Endothelial cell of umbilical vein (primary cell): ENCODE data around the gene HUWE1. TPM values are rescaled to one million over a fixed set of nuclear protein-coding genes. Genes with fewer than 3 reads are reported as not detected.

Experiments used
- BruUV-seq: library from RNA; stranded (reverse); fragments of 400-500 nt; replicated peaks from 2 replicates; lab custom pipeline; 2021; lab: Mats Ljungman, UMichigan
- CTCF ChIA-PET: fragments of 300-600, 350-600 bp; sonication (Branson Sonifier 250); formaldehyde crosslinking; loops from one replicate; lab custom pipeline; 2021; ENCODE audit warnings: antibody characterized with exemption, inconsistent platforms; lab: Charles Lee
- POLR2A ChIA-PET: fragments of 300-600, 350-600 bp; sonication (Branson Sonifier 250); formaldehyde crosslinking; loops from one replicate; lab custom pipeline; 2021; ENCODE audit warnings: antibody characterized with exemption, inconsistent platforms; lab: Charles Lee
- DNase-seq: peaks from one replicate; pipeline ENCODE4 v3.0.0-alpha.2; 2011; ENCODE audit warnings: low read depth, low spot score
- FAIRE-seq: peaks from 2 replicates; lab custom pipeline; 2011; peaks lifted over from hg19 to GRCh38; lab: Jason Lieb, UNC
- H2AFZ ChIP-seq: 2 replicates; pipeline ENCODE4 v1.6.0; 2012; ENCODE audit warnings: low read depth, low read length, control low read depth, inconsistent platforms
- H3K27ac ChIP-seq: 2 replicates; pipeline ENCODE4 v1.5.1; 2011; ENCODE audit warnings: low read depth, mild to moderate bottlenecking, control low read depth, low read length, moderate library complexity; ENCODE audit not compliant: insufficient read depth
- H3K27me3 ChIP-seq, 2 experiments: 2 replicates each; pipeline versions ENCODE4 v1.6.0 to v1.6.1; 2011; ENCODE audit warnings: low read length in 2 of 2, mixed read lengths in 1 of 2; ENCODE audit not compliant: control insufficient read depth in 2 of 2, insufficient read depth in 2 of 2
- H3K36me3 ChIP-seq, 2 experiments: 2 replicates in 1 of 2; 3 replicates in 1 of 2; pipeline ENCODE4 v1.5.1; 2011; ENCODE audit warnings: low read length in 2 of 2, mild to moderate bottlenecking in 1 of 2, moderate library complexity in 1 of 2; ENCODE audit not compliant: control insufficient read depth in 2 of 2, insufficient read depth in 2 of 2; ENCODE audit errors: extremely low read depth in 1 of 2
- H3K4me1 ChIP-seq: 3 replicates; pipeline ENCODE4 v1.5.1; 2011; ENCODE audit warnings: mild to moderate bottlenecking, low read length; ENCODE audit not compliant: control insufficient read depth, insufficient read depth; ENCODE audit errors: extremely low read depth
- H3K4me2 ChIP-seq: 2 replicates; pipeline ENCODE4 v1.6.1; 2011; ENCODE audit warnings: low read length, control low read depth, mixed read lengths; ENCODE audit not compliant: insufficient read depth
- H3K4me3 ChIP-seq, 3 experiments: fragments of 200-600 bp in 1 of 3; sonication (generic), shearing (Covaris generic) in 1 of 3; replicated peaks in 1 of 3; 2 replicates each; pipeline ENCODE4 v1.5.1; 2011 to 2016; ENCODE audit warnings: control low read depth in 3 of 3, low read length in 3 of 3, mild to moderate bottlenecking in 2 of 3, inconsistent platforms in 1 of 3, low read depth in 1 of 3, moderate library complexity in 1 of 3; ENCODE audit not compliant: insufficient read depth in 1 of 3
- H3K79me2 ChIP-seq: 2 replicates; pipeline ENCODE4 v1.6.0; 2012; ENCODE audit warnings: low read length, inconsistent platforms; ENCODE audit not compliant: control insufficient read depth, insufficient read depth
- H3K9ac ChIP-seq: replicated peaks from 2 replicates; pipeline ENCODE3; 2011; ENCODE audit warnings: low read length, control low read depth; ENCODE audit not compliant: insufficient read depth; ENCODE audit errors: extremely low read depth
- H3K9me1 ChIP-seq: replicated peaks from 3 replicates; pipeline ENCODE4 v1.6.0; 2011; ENCODE audit warnings: mild to moderate bottlenecking, low read length; ENCODE audit not compliant: control insufficient read depth, insufficient read depth; ENCODE audit errors: extremely low read depth
- H3K9me3 ChIP-seq: replicated peaks from 2 replicates; pipeline ENCODE4 v1.5.1; 2012; ENCODE audit warnings: low read length, inconsistent platforms; ENCODE audit not compliant: control insufficient read depth, insufficient read depth
- H4K20me1 ChIP-seq: replicated peaks from 2 replicates; pipeline ENCODE3; 2011; ENCODE audit warnings: mild to moderate bottlenecking, low read length; ENCODE audit not compliant: control insufficient read depth, insufficient read depth; ENCODE audit errors: extremely low read depth
- EZH2 ChIP-seq: IDR thresholded peaks from 2 replicates; pipeline ENCODE4 v1.6.1; 2012; ENCODE audit warnings: borderline replicate concordance, low read depth, mild to moderate bottlenecking, moderate library complexity, low read length, inconsistent platforms; ENCODE audit not compliant: severe bottlenecking
- FOS ChIP-seq: IDR thresholded peaks from 2 replicates; pipeline ENCODE4 v1.6.1; 2011; ENCODE audit warnings: mild to moderate bottlenecking, low read length, moderate library complexity, borderline replicate concordance; ENCODE audit not compliant: insufficient read depth
- GATA2 ChIP-seq: IDR thresholded peaks from 2 replicates; pipeline ENCODE4 v1.7.0; 2011; ENCODE audit warnings: low read depth, mild to moderate bottlenecking, moderate library complexity, mixed read lengths, low read length; ENCODE audit not compliant: insufficient read length, insufficient read depth
- JUN ChIP-seq: IDR thresholded peaks from 2 replicates; pipeline ENCODE4 v1.6.1; 2011; ENCODE audit warnings: borderline replicate concordance, low read depth; ENCODE audit not compliant: insufficient read length, insufficient read depth
- MAX ChIP-seq: IDR thresholded peaks from 2 replicates; pipeline ENCODE4 v1.6.1; 2011; ENCODE audit not compliant: insufficient read depth, insufficient read length
- MYC ChIP-seq: IDR thresholded peaks from one replicate; pipeline ENCODE4 v1.6.1; 2011; ENCODE audit warnings: mild to moderate bottlenecking, low read depth, low read length
- POLR2A ChIP-seq: IDR thresholded peaks from 2 replicates; pipeline ENCODE4 v1.6.1; 2012; ENCODE audit warnings: low read depth, mild to moderate bottlenecking, control low read depth, low read length
- POLR2AphosphoS5 ChIP-seq: IDR thresholded peaks from 2 replicates; pipeline ENCODE4 v1.6.1; 2012; ENCODE audit warnings: low read depth, mild to moderate bottlenecking, control low read depth, low read length, moderate library complexity; ENCODE audit not compliant: insufficient read depth
- dilution Hi-C: fragments of 300-500 bp; cut with MboI; formaldehyde crosslinking; loops from one replicate; pipeline ENCODE4 v1.15.0; 2019; ENCODE audit warnings: low sequenced_read_pairs; ENCODE audit not compliant: extremely low pct_ligation_motif_present
- intact Hi-C: fragments of 100-400 bp; cut with micrococcal nuclease; formaldehyde crosslinking; loops from one replicate; pipeline ENCODE4 v1.10.0; 2022
- polyA plus RNA-seq, 4 experiments: library from polyadenylated mRNA; depleted of rRNA in 3 of 4; stranded (reverse) in 3 of 4; unstranded in 1 of 4; fragments of >200 nt; gene quantifications; 2 replicates each; pipeline versions ENCODE4 v1.2.1 to v1.2.3, GENCODE V29; 2011 to 2012; ENCODE audit warnings: missing spikeins in 1 of 4
- total RNA-seq: library from RNA; stranded (reverse); gene quantifications from 2 replicates; pipeline ENCODE4 v1.2.3, GENCODE V29; 2021
- TF ChIP-seq, protein P1 (sequence below), 2 donors: IDR thresholded peaks; 1 replicate in 1 of 2; 2 replicates in 1 of 2; pipeline ENCODE4 v1.5.1; 2011; ENCODE audit warnings: low read length in 2 of 2, mild to moderate bottlenecking in 2 of 2, moderate library complexity in 2 of 2, control low read depth in 1 of 2, inconsistent platforms in 1 of 2, low read depth in 1 of 2; ENCODE audit not compliant: insufficient read depth in 1 of 2; ENCODE audit errors: extremely low read depth in 1 of 2

Gene HUWE1
- total and polyA plus RNA-seq, 2 donors (not counting 3 experiments of a cell fraction or from before 2014, with no cell fraction given) = 66.6 to 210 TPM

DNA sequence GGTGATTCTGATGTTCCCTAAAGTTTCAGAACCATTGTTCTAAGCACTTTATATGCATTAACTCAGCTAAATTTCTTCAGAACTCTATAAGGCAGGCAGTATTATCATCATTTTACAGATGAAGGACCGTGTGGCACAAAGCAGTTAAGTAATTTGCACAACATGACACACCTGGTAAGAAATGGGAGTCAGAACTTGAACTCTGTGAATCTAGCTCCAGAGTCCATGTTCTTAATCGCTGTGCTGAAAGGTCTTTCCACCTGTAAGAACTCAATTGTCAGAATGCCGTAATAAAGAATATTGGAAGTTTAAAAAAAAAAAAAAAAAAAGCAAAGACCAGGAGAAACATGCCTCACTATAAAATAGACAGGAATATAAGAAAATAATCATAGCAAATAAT, 9.2 kb downstream of the HUWE1 start:
- H3K79me2 ChIP-seq = peaks cover 92% of the 10 kb centered on the region
- ChIA-PET CTCF (no interaction called here), POLR2A (no interaction called here)
- H2AFZ ChIP-seq = no peak overlapping the region
- intact Hi-C loops = no loop called here
- no TSS peak for BruUV-seq
- no peak overlapping the region for H3K4me3 ChIP-seq
- peaks cover 13% of the 10 kb centered on the region for H3K4me1 ChIP-seq
- no peaks in the 10 kb centered on the region for H3K9me3 ChIP-seq
- no peak for TF ChIP-seq JUN
- TF ChIP-seq POLR2AphosphoS5 = no peak
- TF ChIP-seq GATA2 = no peak
- dilution Hi-C loops = no loop called here
- no peak for DNase-seq
- no peak overlapping the region for H3K9ac ChIP-seq
- H4K20me1 ChIP-seq = peaks cover 8% of the 10 kb centered on the region
- H3K9me1 ChIP-seq = no peaks in the 10 kb centered on the region
- peaks cover 5 to 8% of the 10 kb centered on the region in 2 experiments for H3K36me3 ChIP-seq
- no peak overlapping the region for H3K4me2 ChIP-seq
- H3K27me3 ChIP-seq = no peaks in the 10 kb centered on the region
- H3K27ac ChIP-seq = no peak overlapping the region
- FAIRE-seq = no peak

- no peak overlapping the region for H3K4me2 ChIP-seq
- dilution Hi-C loops = no loop called here
- H3K27me3 ChIP-seq = no peaks in the 10 kb centered on the region
- no peaks in the 10 kb centered on the region for H3K9me3 ChIP-seq
- H3K36me3 ChIP-seq = peaks cover 3 to 5% of the 10 kb centered on the region in 2 experiments
- FAIRE-seq (no peak), DNase-seq (no peak)
- TF ChIP-seq POLR2A = no peak
- TF ChIP-seq JUN = no peak
- no peak for TF ChIP-seq EZH2
- no peak for TF ChIP-seq MYC
- TF ChIP-seq FOS = no peak
- TF ChIP-seq, protein P1, sequence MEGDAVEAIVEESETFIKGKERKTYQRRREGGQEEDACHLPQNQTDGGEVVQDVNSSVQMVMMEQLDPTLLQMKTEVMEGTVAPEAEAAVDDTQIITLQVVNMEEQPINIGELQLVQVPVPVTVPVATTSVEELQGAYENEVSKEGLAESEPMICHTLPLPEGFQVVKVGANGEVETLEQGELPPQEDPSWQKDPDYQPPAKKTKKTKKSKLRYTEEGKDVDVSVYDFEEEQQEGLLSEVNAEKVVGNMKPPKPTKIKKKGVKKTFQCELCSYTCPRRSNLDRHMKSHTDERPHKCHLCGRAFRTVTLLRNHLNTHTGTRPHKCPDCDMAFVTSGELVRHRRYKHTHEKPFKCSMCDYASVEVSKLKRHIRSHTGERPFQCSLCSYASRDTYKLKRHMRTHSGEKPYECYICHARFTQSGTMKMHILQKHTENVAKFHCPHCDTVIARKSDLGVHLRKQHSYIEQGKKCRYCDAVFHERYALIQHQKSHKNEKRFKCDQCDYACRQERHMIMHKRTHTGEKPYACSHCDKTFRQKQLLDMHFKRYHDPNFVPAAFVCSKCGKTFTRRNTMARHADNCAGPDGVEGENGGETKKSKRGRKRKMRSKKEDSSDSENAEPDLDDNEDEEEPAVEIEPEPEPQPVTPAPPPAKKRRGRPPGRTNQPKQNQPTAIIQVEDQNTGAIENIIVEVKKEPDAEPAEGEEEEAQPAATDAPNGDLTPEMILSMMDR (IDR thresholded peaks at IDR 0.05; ENCODE audit: extremely low read depth in 1 of 2, insufficient read depth in 1 of 2, low read depth in 1 of 2, low read length in 2 of 2) = no peak
- no peak for TF ChIP-seq MAX
- no peak for TF ChIP-seq POLR2AphosphoS5
- no peak for TF ChIP-seq GATA2
- BruUV-seq = no TSS peak
- no peak overlapping the region for H3K9ac ChIP-seq
- intact Hi-C loops = no loop called here
- CTCF ChIA-PET = interaction anchor here (1.4 kb wide), 1 partner anchor 9 kb away, joined by 5 read pairs; no protein-coding TSS in a partner anchor
- H3K4me3 ChIP-seq = no peak overlapping the region
- H3K9me1 ChIP-seq = no peaks in the 10 kb centered on the region
- no peak overlapping the region for H2AFZ ChIP-seq
- H4K20me1 ChIP-seq = peaks cover 6% of the 10 kb centered on the region
- no peak overlapping the region for H3K27ac ChIP-seq
- H3K79me2 ChIP-seq = peaks cover 84% of the 10 kb centered on the region
- POLR2A ChIA-PET = no interaction called here
- H3K4me1 ChIP-seq = peaks cover 4% of the 10 kb centered on the region
Observed at GRCh38 chrX:53674581-53674980, 11.9 kb downstream of the HUWE1 start.
